MM.1S (cell line): Measurements from ENCODE around the gene ZNF184.

Experiments used
- DNase-seq: peaks from one replicate; pipeline ENCODE4 v3.0.0-alpha.2; 2015
- H2AFZ ChIP-seq: fragments of 300-600 bp; sonication (generic); 2 replicates; pipeline ENCODE4 v1.6.0; 2016; ENCODE audit warnings: antibody characterized with exemption, low read length
- H3F3A ChIP-seq: fragments of 300-600 bp; sonication (generic); 2 replicates; pipeline ENCODE4 v1.6.1; 2016; ENCODE audit warnings: mild to moderate bottlenecking, antibody characterized with exemption, low read length, moderate library complexity, mixed read lengths; ENCODE audit not compliant: insufficient read depth
- H3K27ac ChIP-seq: fragments of 300-600 bp; sonication (generic); 2 replicates; pipeline ENCODE4 v1.5.1; 2016; ENCODE audit warnings: mild to moderate bottlenecking, low read length
- H3K27me3 ChIP-seq: fragments of 300-600 bp; sonication (generic); replicated peaks from 2 replicates; pipeline ENCODE4 v1.6.0; 2016; ENCODE audit warnings: low read length; ENCODE audit not compliant: insufficient read depth
- H3K36me3 ChIP-seq: fragments of 300-600 bp; sonication (generic); replicated peaks from 2 replicates; pipeline ENCODE4 v1.6.1; 2016; ENCODE audit warnings: mild to moderate bottlenecking, low read length, mixed read lengths; ENCODE audit not compliant: insufficient read depth
- H3K4me1 ChIP-seq: fragments of 300-600 bp; sonication (generic); 2 replicates; pipeline ENCODE4 v1.6.1; 2016; ENCODE audit warnings: low read length, mixed read lengths
- H3K4me2 ChIP-seq: fragments of 300-600 bp; sonication (generic); 2 replicates; pipeline ENCODE4 v1.6.0; 2016; ENCODE audit warnings: low read depth, low read length
- H3K4me3 ChIP-seq: fragments of 300-600 bp; sonication (generic); 2 replicates; pipeline ENCODE4 v1.5.1; 2016; ENCODE audit warnings: low read length, mixed read lengths
- H3K79me2 ChIP-seq: fragments of 300-600 bp; sonication (generic); 2 replicates; pipeline ENCODE4 v1.6.1; 2016; ENCODE audit warnings: mixed run types, low read length, mixed read lengths
- H3K9ac ChIP-seq: fragments of 300-600 bp; sonication (generic); 2 replicates; pipeline ENCODE4 v1.6.1; 2016; ENCODE audit warnings: low read length, mixed read lengths
- H3K9me2 ChIP-seq: fragments of 300-600 bp; sonication (generic); replicated peaks from 2 replicates; pipeline ENCODE4 v1.6.1; 2016; ENCODE audit warnings: mild to moderate bottlenecking, low read length, mixed read lengths; ENCODE audit not compliant: insufficient read depth
- H3K9me3 ChIP-seq: fragments of 300-600 bp; sonication (generic); replicated peaks from 2 replicates; pipeline ENCODE4 v1.6.1; 2016; ENCODE audit warnings: mild to moderate bottlenecking, low read length, mixed read lengths; ENCODE audit not compliant: insufficient read depth
- H4K20me1 ChIP-seq: fragments of 300-600 bp; sonication (generic); 2 replicates; pipeline ENCODE4 v1.6.1; 2016; ENCODE audit warnings: mild to moderate bottlenecking, low read length, moderate library complexity, mixed read lengths; ENCODE audit not compliant: insufficient read depth
- EZH2 ChIP-seq: fragments of 300-600 bp; sonication (generic); optimal IDR thresholded peaks from 2 replicates; pipeline ENCODE3; 2017; ENCODE audit warnings: low read depth, mild to moderate bottlenecking, antibody characterized with exemption, low read length, mixed read lengths
- EZH2phosphoT487 ChIP-seq: fragments of 300-600 bp; sonication (generic); IDR thresholded peaks from 2 replicates; pipeline ENCODE4 v1.6.1; 2018; ENCODE audit warnings: antibody characterized with exemption, low read length
- TF ChIP-seq, protein P1 (sequence below): fragments of 300-600 bp; sonication (generic); IDR thresholded peaks from 2 replicates; pipeline ENCODE4 v1.5.1; 2016; ENCODE audit warnings: antibody characterized with exemption, low read length, mixed read lengths

The ZNF184 gene

DNA sequence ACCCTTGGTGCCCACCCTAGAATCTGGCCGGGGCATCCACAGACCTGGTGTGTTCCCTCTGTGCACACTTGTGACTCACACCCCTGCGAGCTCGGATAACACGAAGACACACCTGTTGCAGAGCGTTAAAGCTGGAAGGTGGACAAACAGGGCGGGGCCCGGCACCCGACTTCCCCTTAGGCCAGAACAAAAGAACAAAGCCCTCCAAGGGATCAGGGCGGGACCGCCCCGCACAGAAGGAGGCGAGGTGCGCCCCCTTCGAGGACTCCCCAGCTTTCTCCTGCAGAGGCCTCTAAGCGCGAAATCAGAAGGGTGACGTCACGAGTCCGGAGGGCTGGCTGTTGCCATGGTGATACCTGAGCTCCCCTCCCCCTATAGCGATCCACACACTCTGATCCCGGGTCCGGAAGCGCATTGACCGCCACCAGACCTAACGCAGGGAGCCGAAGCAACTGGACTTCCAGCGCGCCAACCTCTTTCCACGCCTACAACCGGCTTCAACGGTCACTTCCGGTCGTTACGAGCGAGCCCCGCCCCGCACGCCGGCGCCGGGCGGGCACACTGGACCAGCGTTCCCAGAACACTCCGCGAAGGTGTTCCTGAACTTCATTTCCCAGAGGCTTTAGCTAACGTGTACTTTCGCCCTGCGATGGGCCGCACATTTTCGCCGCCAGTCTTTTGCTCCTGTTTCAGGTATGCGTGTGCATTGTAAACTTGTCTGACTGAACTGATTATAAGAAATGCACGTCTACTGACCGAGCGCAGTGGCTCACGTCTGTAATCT lies at the start of gene ZNF184:
ZNF184 (minus strand) TSS at position 489 of the 784 bp plus-strand sequence. CDS start 811 bp downstream, outside the sequence.
- H2AFZ ChIP-seq: peak within 1 kb of the TSS; percentile 65
- H3K9me2 ChIP-seq: no peaks in the 10 kb centered on the region
- no peaks in the 10 kb centered on the region for H3K27me3 ChIP-seq
- TF ChIP-seq, protein P1, sequence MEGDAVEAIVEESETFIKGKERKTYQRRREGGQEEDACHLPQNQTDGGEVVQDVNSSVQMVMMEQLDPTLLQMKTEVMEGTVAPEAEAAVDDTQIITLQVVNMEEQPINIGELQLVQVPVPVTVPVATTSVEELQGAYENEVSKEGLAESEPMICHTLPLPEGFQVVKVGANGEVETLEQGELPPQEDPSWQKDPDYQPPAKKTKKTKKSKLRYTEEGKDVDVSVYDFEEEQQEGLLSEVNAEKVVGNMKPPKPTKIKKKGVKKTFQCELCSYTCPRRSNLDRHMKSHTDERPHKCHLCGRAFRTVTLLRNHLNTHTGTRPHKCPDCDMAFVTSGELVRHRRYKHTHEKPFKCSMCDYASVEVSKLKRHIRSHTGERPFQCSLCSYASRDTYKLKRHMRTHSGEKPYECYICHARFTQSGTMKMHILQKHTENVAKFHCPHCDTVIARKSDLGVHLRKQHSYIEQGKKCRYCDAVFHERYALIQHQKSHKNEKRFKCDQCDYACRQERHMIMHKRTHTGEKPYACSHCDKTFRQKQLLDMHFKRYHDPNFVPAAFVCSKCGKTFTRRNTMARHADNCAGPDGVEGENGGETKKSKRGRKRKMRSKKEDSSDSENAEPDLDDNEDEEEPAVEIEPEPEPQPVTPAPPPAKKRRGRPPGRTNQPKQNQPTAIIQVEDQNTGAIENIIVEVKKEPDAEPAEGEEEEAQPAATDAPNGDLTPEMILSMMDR: peak; percentile 13; the same call in 1 of the 2 replicates
- TF ChIP-seq EZH2phosphoT487: no peak
- peak; percentile 97 for DNase-seq
- H4K20me1 ChIP-seq: no peaks in the 10 kb centered on the region
- peak within 1 kb of the TSS; percentile 90 for H3K9ac ChIP-seq
- peak within 1 kb of the TSS; percentile 69 for H3K4me3 ChIP-seq
- no peaks in the 10 kb centered on the region for H3K9me3 ChIP-seq
- H3F3A ChIP-seq: peaks cover 14% of the 10 kb centered on the region
- peaks cover 16% of the 10 kb centered on the region for H3K4me1 ChIP-seq
- peak within 1 kb of the TSS; percentile 94 for H3K27ac ChIP-seq
- peaks cover 8% of the 10 kb centered on the region; the same call in 1 of the 2 replicates for H3K36me3 ChIP-seq
- peak within 1 kb of the TSS; percentile 70 for H3K4me2 ChIP-seq
- peaks cover 33% of the 10 kb centered on the region for H3K79me2 ChIP-seq

DNA sequence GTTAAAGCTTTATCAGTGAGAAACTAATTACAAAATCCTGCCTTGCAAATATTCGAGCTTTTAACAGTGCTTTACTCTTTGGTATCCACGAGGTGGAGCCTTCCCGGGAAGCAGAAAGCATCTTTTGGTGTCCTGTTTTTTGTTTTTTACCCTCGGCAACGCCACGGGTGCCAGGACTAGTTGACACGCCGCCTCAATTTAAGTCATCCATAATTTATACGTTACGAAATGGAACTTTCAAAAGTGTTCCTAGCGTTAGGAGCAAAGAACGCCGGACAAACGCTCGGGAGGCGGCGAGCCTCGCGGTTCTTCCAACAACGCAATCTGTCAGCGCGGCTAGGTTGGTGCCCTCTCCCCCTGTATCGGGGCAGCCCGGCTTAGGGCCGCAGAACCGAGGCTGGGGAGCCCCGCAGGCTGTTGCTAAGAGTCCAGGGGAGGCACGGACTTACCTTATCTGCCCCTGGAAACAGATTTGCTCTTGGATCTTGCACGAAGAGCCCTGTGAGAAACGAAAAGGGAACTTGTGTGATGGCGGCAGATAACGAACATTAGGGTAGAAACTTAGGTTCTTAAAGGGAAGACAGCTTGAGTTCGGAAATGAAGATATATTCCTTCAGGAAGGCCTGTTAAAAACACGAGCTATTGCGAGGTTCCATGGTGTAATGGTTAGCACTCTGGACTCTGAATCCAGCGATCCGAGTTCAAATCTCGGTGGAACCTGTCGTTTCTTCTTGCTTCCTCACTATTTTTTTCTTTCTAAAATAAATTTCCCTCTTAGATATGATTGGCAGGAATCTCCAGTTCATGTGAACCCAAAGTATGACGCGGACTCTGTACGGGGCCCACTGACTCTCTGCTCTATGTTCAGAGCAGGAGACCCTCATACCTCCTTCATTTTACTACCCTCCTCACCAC lies 46.2 kb upstream of the ZNF184 start:
- no peaks in the 10 kb centered on the region for H3K9me3 ChIP-seq
- peak overlapping the region; percentile 71; the same call in 1 of the 2 replicates for H3K27ac ChIP-seq
- H2AFZ ChIP-seq: peak overlapping the region; percentile 81

DNA sequence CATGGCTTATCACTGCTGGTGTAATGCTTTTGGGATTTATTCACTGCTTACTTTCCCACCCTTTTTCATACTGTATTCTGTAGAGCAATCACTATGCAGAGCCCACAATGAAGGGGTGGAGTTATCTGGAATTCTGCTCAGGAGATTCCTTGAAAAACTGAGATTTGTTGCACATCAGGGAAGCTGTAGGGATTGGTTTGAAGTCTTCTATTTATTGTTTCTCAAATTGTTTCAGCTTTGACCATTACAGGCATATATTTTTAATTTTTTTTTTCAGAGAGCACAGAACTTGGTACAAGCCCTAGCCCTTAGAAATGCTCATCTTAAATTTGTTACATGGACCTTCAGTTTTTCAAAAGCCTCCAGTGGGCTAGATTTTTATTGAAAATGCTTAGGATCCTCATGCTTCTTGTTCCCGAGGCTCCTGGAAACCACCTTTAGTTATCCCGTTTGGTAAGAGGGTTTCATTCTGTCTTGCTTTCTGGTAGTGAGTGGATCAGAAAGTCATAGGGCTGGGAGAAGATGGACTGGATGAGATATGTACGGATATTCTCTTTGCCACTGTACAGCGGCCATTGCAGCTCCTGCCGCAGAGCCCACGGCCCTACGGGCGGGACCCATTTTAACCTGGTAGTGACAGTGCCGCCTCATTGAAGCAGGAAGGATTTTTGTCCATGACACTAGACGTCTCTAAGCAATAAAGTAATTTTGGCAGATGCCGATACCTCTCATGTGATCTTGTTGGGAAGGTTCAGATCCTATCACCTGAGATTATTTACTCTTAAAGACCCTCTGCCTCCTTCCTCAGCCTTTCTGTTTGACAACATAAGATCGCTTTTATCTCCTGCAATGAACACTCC lies 45.3 kb upstream of the ZNF184 start:
- Histone ChIP-seq H3K79me2 (no peaks in the 10 kb centered on the region), H3K4me1 (0 out of 2 replicates have a peak, but pooled peaks cover 2% of the 10 kb centered on the region), H3K4me3 (peak overlapping the region; percentile 74), H3K27me3 (no peaks in the 10 kb centered on the region), H2AFZ (peak overlapping the region; percentile 81), H3K36me3 (no peaks in the 10 kb centered on the region), H3K9me2 (no peaks in the 10 kb centered on the region), H3K9me3 (no peaks in the 10 kb centered on the region), H4K20me1 (no peaks in the 10 kb centered on the region), H3K4me2 (peak overlapping the region; percentile 64), H3K27ac (peak overlapping the region; percentile 71; the same call in 1 of the 2 replicates), H3F3A (peaks cover 10% of the 10 kb centered on the region), H3K9ac (peak overlapping the region; percentile 72; the same call in 1 of the 2 replicates)
- DNase-seq: no peak
- TF ChIP-seq EZH2phosphoT487 (no peak), EZH2 (no peak)

More for the DNA sequence above, 46.2 kb upstream of the ZNF184 start:
- peak; percentile 77 for DNase-seq
- peak overlapping the region; percentile 72 for H3K9ac ChIP-seq
- H3K27me3 ChIP-seq: no peaks in the 10 kb centered on the region
- H3K4me3 ChIP-seq: peak overlapping the region; percentile 74
- H3K4me1 ChIP-seq: 0 out of 2 replicates have a peak, but pooled peaks cover 2% of the 10 kb centered on the region
- H3F3A ChIP-seq: peaks cover 10% of the 10 kb centered on the region
- no peak for TF ChIP-seq EZH2phosphoT487
- TF ChIP-seq, protein P1: peak; percentile 78
- no peaks in the 10 kb centered on the region for H3K36me3 ChIP-seq
- H3K4me2 ChIP-seq: peak overlapping the region; percentile 64
- H3K9me2 ChIP-seq: no peaks in the 10 kb centered on the region
- H3K79me2 ChIP-seq: no peaks in the 10 kb centered on the region
- no peaks in the 10 kb centered on the region for H4K20me1 ChIP-seq
